K562 (cell line): ENCODE measurements around the gene MYBPC3. TPM values are rescaled to one million over a fixed set of nuclear protein-coding genes. Genes with fewer than 3 reads are reported as not detected.

Experiments used
- CREM ChIP-seq: IDR thresholded peaks from 2 replicates; pipeline ENCODE4 v1.6.1; 2014; ENCODE audit warnings: antibody characterized with exemption, low read depth
- KLF16 ChIP-seq: IDR thresholded peaks from 2 replicates; pipeline ENCODE4 v1.6.1; 2016; ENCODE audit warnings: antibody characterized with exemption
- MEIS2 ChIP-seq: fragments of 450-650 bp; IDR thresholded peaks from 2 replicates; pipeline ENCODE4 v1.6.1; 2014; ENCODE audit warnings: mild to moderate bottlenecking; ENCODE audit not compliant: partially characterized antibody
- MTA3 ChIP-seq: fragments of 450-650 bp; formaldehyde crosslinking; IDR thresholded peaks from 2 replicates; pipeline ENCODE4 v1.6.1; 2017; ENCODE audit warnings: mild to moderate bottlenecking, borderline replicate concordance
- POLR2AphosphoS5 ChIP-seq: IDR thresholded peaks from 2 replicates; pipeline ENCODE4 v1.6.1; 2011; ENCODE audit warnings: mild to moderate bottlenecking, low read depth, low read length, moderate library complexity; ENCODE audit not compliant: control insufficient read depth, insufficient read depth
- TEAD4 ChIP-seq, 2 experiments: sonication (generic) in 1 of 2; formaldehyde crosslinking in 1 of 2; IDR thresholded peaks; 2 replicates each; pipeline versions ENCODE4 v1.6.1 to v1.8.0; 2012 to 2022; ENCODE audit warnings: borderline replicate concordance in 1 of 2, inconsistent platforms in 1 of 2, low read length in 1 of 2, mild to moderate bottlenecking in 1 of 2, missing genetic modification reagents in 1 of 2
- ZNF282 ChIP-seq: sonication (generic); formaldehyde crosslinking; IDR thresholded peaks from 2 replicates; pipeline ENCODE4 v1.8.1; 2023; ENCODE audit warnings: missing genetic modification reagents
- polyA plus RNA-seq, 8 experiments: library from polyadenylated mRNA; depleted of rRNA in 4 of 8; stranded (reverse) in 5 of 8; unstranded in 3 of 8; fragments of >200 nt; fragmentation: Nextera tagmentation in 2 of 8; fragmentation: Illumina TruSeq in 1 of 8; extraction: Ambion mirVana in 2 of 8; extraction: Trizol in 1 of 8; gene quantifications; 2 replicates each; pipeline versions ENCODE4 v1.2.1 to v1.2.3, GENCODE V29; 2011 to 2014; ENCODE audit warnings: inconsistent platforms in 1 of 8, missing spikeins in 1 of 8
- total RNA-seq, 7 experiments: library from RNA; depleted of rRNA in 6 of 7; stranded (reverse); fragments of >200 nt in 6 of 7; fragmentation: Illumina TruSeq in 2 of 7; extraction: Trizol in 2 of 7; gene quantifications; 2 replicates each; pipeline versions ENCODE4 v1.2.1 to v1.2.3, GENCODE V29; 2011 to 2021; ENCODE audit warnings: low replicate concordance in 1 of 7
- TF ChIP-seq, protein P1 (sequence below), 2 experiments: IDR thresholded peaks in 1 of 2; conservative IDR thresholded peaks in 1 of 2; 2 replicates each; pipeline ENCODE4 v1.6.1; 2016; ENCODE audit warnings: low read depth in 2 of 2, mild to moderate bottlenecking in 1 of 2, missing compliant biosample characterization in 1 of 2, missing genetic modification characterization in 1 of 2, moderate library complexity in 1 of 2
- TF ChIP-seq, protein P2 (sequence below): fragments of 450-650 bp; formaldehyde crosslinking; IDR thresholded peaks from 2 replicates; pipeline ENCODE4 v1.4.0; 2020; ENCODE audit warnings: mild to moderate bottlenecking, moderate library complexity
- TF ChIP-seq, protein P3 (sequence below), 2 experiments: fragments of 450-650 bp; IDR thresholded peaks; 2 replicates each; pipeline ENCODE4 v1.6.1; 2018; ENCODE audit warnings: mild to moderate bottlenecking in 2 of 2, low read depth in 1 of 2; ENCODE audit not compliant: partially characterized antibody in 2 of 2
- TF ChIP-seq, protein P4 (sequence below): fragments of 450-650 bp; IDR thresholded peaks from 2 replicates; pipeline ENCODE4 v1.6.1; 2016; ENCODE audit warnings: missing biosample characterization, missing genetic modification characterization
- TF ChIP-seq, protein P5 (sequence below), 3 experiments: fragments of 200-800 bp in 1 of 3; fragments of 250-450 bp in 1 of 3; fragments of 450-650 bp in 1 of 3; sonication (Bioruptor Pico) in 1 of 3; sonication (Bioruptor generic) in 1 of 3; formaldehyde crosslinking in 1 of 3; IDR thresholded peaks; 2 replicates each; pipeline versions ENCODE4 v1.6.1 to v1.8.0; 2016 to 2022; ENCODE audit warnings: mild to moderate bottlenecking in 2 of 3, missing genetic modification characterization in 2 of 3, missing compliant biosample characterization in 1 of 3, moderate library complexity in 1 of 3

The MYBPC3 gene
- total and polyA plus RNA-seq, 9 of the 15 experiments (the other 6 are each of a cell fraction or from before 2014, with no cell fraction given) = 0.01 TPM; not detected in 8

DNA sequence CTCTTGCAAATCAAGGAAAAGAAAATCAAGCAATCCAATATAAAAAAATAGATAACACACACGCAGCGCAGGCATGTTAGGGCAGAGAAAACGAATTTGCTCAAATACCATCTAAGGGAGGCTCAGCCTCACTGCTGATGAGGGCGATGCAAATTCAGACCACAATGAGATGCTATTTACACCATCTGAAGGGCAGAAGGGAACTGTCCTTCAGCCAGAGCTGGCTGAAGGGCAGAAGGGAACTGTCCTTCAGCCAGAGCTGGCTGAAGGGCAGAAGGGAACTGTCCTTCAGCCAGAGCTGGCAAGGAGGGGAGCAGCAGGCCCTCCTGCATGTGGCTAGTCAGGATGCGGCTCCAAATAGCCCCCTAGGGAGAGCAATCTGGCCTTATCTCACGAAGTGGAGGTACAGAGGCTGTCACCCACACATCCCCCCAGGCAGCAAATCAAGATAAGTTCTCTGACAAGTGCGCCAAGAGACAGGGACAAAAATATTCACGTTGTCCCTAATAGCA, 48.3 kb upstream of the MYBPC3 start (continued):
- TF ChIP-seq, protein P1, sequence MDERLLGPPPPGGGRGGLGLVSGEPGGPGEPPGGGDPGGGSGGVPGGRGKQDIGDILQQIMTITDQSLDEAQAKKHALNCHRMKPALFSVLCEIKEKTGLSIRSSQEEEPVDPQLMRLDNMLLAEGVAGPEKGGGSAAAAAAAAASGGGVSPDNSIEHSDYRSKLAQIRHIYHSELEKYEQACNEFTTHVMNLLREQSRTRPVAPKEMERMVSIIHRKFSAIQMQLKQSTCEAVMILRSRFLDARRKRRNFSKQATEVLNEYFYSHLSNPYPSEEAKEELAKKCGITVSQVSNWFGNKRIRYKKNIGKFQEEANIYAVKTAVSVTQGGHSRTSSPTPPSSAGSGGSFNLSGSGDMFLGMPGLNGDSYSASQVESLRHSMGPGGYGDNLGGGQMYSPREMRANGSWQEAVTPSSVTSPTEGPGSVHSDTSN (CRISPR knock-in tag; IDR thresholded peaks at IDR 0.05; ENCODE audit: low read depth) = no peak
- TF ChIP-seq, protein P1 (tag; conservative IDR thresholded peaks at IDR 0.05; ENCODE audit: low read depth) = peak; percentile 32; the same call in 1 of the 2 replicates
- 0 out of 2 replicates have a peak, but pooled peaks have one; percentile 44 for TF ChIP-seq KLF16
- TF ChIP-seq, protein P2, sequence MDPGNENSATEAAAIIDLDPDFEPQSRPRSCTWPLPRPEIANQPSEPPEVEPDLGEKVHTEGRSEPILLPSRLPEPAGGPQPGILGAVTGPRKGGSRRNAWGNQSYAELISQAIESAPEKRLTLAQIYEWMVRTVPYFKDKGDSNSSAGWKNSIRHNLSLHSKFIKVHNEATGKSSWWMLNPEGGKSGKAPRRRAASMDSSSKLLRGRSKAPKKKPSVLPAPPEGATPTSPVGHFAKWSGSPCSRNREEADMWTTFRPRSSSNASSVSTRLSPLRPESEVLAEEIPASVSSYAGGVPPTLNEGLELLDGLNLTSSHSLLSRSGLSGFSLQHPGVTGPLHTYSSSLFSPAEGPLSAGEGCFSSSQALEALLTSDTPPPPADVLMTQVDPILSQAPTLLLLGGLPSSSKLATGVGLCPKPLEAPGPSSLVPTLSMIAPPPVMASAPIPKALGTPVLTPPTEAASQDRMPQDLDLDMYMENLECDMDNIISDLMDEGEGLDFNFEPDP (CRISPR knock-in tag) = no peak
- TF ChIP-seq POLR2AphosphoS5 = peak; percentile 32; the same call in 1 of the 2 replicates
- TF ChIP-seq, protein P3, sequence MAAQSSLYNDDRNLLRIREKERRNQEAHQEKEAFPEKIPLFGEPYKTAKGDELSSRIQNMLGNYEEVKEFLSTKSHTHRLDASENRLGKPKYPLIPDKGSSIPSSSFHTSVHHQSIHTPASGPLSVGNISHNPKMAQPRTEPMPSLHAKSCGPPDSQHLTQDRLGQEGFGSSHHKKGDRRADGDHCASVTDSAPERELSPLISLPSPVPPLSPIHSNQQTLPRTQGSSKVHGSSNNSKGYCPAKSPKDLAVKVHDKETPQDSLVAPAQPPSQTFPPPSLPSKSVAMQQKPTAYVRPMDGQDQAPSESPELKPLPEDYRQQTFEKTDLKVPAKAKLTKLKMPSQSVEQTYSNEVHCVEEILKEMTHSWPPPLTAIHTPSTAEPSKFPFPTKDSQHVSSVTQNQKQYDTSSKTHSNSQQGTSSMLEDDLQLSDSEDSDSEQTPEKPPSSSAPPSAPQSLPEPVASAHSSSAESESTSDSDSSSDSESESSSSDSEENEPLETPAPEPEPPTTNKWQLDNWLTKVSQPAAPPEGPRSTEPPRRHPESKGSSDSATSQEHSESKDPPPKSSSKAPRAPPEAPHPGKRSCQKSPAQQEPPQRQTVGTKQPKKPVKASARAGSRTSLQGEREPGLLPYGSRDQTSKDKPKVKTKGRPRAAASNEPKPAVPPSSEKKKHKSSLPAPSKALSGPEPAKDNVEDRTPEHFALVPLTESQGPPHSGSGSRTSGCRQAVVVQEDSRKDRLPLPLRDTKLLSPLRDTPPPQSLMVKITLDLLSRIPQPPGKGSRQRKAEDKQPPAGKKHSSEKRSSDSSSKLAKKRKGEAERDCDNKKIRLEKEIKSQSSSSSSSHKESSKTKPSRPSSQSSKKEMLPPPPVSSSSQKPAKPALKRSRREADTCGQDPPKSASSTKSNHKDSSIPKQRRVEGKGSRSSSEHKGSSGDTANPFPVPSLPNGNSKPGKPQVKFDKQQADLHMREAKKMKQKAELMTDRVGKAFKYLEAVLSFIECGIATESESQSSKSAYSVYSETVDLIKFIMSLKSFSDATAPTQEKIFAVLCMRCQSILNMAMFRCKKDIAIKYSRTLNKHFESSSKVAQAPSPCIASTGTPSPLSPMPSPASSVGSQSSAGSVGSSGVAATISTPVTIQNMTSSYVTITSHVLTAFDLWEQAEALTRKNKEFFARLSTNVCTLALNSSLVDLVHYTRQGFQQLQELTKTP (IDR thresholded peaks at IDR 0.05; ENCODE audit: low read depth in 1 of 2, partially characterized antibody in 2 of 2) = peak in 1 of 2 experiments; percentile 3
- TF ChIP-seq, protein P4, sequence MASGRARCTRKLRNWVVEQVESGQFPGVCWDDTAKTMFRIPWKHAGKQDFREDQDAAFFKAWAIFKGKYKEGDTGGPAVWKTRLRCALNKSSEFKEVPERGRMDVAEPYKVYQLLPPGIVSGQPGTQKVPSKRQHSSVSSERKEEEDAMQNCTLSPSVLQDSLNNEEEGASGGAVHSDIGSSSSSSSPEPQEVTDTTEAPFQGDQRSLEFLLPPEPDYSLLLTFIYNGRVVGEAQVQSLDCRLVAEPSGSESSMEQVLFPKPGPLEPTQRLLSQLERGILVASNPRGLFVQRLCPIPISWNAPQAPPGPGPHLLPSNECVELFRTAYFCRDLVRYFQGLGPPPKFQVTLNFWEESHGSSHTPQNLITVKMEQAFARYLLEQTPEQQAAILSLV (tag) = no peak
- TF ChIP-seq, protein P5, sequence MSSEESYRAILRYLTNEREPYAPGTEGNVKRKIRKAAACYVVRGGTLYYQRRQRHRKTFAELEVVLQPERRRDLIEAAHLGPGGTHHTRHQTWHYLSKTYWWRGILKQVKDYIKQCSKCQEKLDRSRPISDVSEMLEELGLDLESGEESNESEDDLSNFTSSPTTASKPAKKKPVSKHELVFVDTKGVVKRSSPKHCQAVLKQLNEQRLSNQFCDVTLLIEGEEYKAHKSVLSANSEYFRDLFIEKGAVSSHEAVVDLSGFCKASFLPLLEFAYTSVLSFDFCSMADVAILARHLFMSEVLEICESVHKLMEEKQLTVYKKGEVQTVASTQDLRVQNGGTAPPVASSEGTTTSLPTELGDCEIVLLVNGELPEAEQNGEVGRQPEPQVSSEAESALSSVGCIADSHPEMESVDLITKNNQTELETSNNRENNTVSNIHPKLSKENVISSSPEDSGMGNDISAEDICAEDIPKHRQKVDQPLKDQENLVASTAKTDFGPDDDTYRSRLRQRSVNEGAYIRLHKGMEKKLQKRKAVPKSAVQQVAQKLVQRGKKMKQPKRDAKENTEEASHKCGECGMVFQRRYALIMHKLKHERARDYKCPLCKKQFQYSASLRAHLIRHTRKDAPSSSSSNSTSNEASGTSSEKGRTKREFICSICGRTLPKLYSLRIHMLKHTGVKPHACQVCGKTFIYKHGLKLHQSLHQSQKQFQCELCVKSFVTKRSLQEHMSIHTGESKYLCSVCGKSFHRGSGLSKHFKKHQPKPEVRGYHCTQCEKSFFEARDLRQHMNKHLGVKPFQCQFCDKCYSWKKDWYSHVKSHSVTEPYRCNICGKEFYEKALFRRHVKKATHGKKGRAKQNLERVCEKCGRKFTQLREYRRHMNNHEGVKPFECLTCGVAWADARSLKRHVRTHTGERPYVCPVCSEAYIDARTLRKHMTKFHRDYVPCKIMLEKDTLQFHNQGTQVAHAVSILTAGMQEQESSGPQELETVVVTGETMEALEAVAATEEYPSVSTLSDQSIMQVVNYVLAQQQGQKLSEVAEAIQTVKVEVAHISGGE (CRISPR knock-in tag; IDR thresholded peaks at IDR 0.05) = peak in 1 of 3 experiments; percentile 27; a peak in 2 of 6 replicates
- TF ChIP-seq CREM = 0 out of 2 replicates have a peak, but pooled peaks have one; percentile 29
- peak; percentile 68 for TF ChIP-seq MEIS2
- TF ChIP-seq ZNF282 (CRISPR knock-in tag) = no peak
- TF ChIP-seq MTA3 = 0 out of 2 replicates have a peak, but pooled peaks have one; percentile 18
- TF ChIP-seq TEAD4 (IDR thresholded peaks at IDR 0.05; ENCODE audit: low read length) = peak; percentile 44
- TF ChIP-seq TEAD4 (CRISPR knock-in tag; IDR thresholded peaks at IDR 0.05; ENCODE audit: borderline replicate concordance) = no peak
